Activated CD4-positive, alpha-beta T cell treated with anti-CD3 and anti-CD28 coated beads, Interleukin-2, amount 10 ng/mL, durations not matched to agents 24 days and 14 days (primary cell): ENCODE results near the gene DIP2C. TPM values are rescaled to one million over a fixed set of nuclear protein-coding genes. Genes with fewer than 3 reads are reported as not detected.
A peak's percentile ranks its signal among the peaks of the same experiment; 100 is the strongest.

Experiments
- DNase-seq: peaks from one replicate; pipeline ENCODE4 v3.0.0; 2022
- H3K27ac Mint-ChIP-seq: one replicate; pipeline ENCODE4 v1.8.0; 2022; ENCODE audit warnings: mild to moderate bottlenecking, mixed read lengths
- H3K27me3 Mint-ChIP-seq: one replicate; pipeline ENCODE4 v1.8.0; 2022; ENCODE audit warnings: mixed read lengths
- H3K36me3 Mint-ChIP-seq: one replicate; pipeline ENCODE4 v1.8.0; 2022; ENCODE audit warnings: low read depth, mild to moderate bottlenecking, mixed read lengths
- H3K4me1 Mint-ChIP-seq: one replicate; pipeline ENCODE4 v1.8.0; 2021; ENCODE audit warnings: mixed read lengths
- H3K4me3 Mint-ChIP-seq: one replicate; pipeline ENCODE4 v1.8.0; 2022; ENCODE audit warnings: mild to moderate bottlenecking, moderate library complexity, mixed read lengths
- H3K9me3 Mint-ChIP-seq: one replicate; pipeline ENCODE4 v1.8.0; 2021; ENCODE audit warnings: mixed read lengths
- intact Hi-C: fragments of 100-400 bp; cut with micrococcal nuclease; formaldehyde crosslinking; loops from one replicate; pipeline ENCODE4 v1.15.1; 2023
- total RNA-seq: library from RNA; stranded (reverse); gene quantifications from 2 replicates; pipeline ENCODE4 v1.2.3, GENCODE V29; 2022

DIP2C gene
- total RNA-seq, 1 donor from 2014 or later = 1.4 TPM

- H3K36me3 Mint-ChIP-seq = peaks cover 11% of the 10 kb centered on the region
- H3K4me3 Mint-ChIP-seq = no peak overlapping the region
- peaks cover 13% of the 10 kb centered on the region for H3K9me3 Mint-ChIP-seq
- DNase-seq = no peak
- H3K27ac Mint-ChIP-seq = no peak overlapping the region
- H3K4me1 Mint-ChIP-seq = peaks cover 3% of the 10 kb centered on the region
- intact Hi-C loops = no loop called here
- no peaks in the 10 kb centered on the region for H3K27me3 Mint-ChIP-seq
These were observed 213.6 kb downstream of the DIP2C start for GRCh38 chr10:475709-476454.

GRCh38 chr10:474946-475345 lies 214.5 kb downstream of the DIP2C start:
- intact Hi-C loops = no loop called here
- H3K4me1 Mint-ChIP-seq = peaks cover 9% of the 10 kb centered on the region
- peaks cover 13% of the 10 kb centered on the region for H3K36me3 Mint-ChIP-seq
- no peak overlapping the region for H3K4me3 Mint-ChIP-seq
- H3K27ac Mint-ChIP-seq = no peak overlapping the region
- H3K27me3 Mint-ChIP-seq = peaks cover 2% of the 10 kb centered on the region
- peaks cover 13% of the 10 kb centered on the region for H3K9me3 Mint-ChIP-seq
- DNase-seq = no peak

DNA sequence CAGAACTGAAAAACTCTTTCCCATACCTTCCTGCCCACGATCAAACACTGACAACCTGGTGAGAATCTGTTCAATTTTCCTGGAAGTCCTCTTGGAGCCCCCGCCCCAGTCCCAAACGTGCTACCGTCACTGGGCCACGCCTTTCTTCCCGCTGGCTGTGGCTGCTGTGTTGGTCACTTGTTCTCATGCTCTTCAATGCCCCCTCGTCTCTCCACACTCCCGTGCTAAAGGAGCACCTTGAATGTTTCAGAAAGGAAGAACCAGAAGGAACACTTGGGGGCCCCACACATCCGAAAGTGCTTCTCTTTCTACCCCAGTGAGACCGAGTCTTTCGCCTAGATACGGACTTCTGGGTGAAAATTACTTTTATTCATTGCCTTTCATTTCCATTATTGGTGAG lies 215.1 kb downstream of the DIP2C start:
- Mint-ChIP-seq H3K9me3 (peaks cover 13% of the 10 kb centered on the region), H3K27me3 (peaks cover 2% of the 10 kb centered on the region), H3K27ac (no peak overlapping the region), H3K4me3 (no peak overlapping the region), H3K36me3 (peaks cover 14% of the 10 kb centered on the region), H3K4me1 (peaks cover 12% of the 10 kb centered on the region)
- no peak for DNase-seq
- intact Hi-C loops = no loop called here

GRCh38 chr10:472241-472910 lies 217.1 kb downstream of the DIP2C start:
- intact Hi-C loops = no loop called here
- no peak for DNase-seq
- Mint-ChIP-seq H3K36me3 (peaks cover 7% of the 10 kb centered on the region), H3K27ac (no peak overlapping the region), H3K27me3 (peaks cover 2% of the 10 kb centered on the region), H3K4me3 (no peak overlapping the region), H3K9me3 (peaks cover 5% of the 10 kb centered on the region), H3K4me1 (peaks cover 12% of the 10 kb centered on the region)

DNA sequence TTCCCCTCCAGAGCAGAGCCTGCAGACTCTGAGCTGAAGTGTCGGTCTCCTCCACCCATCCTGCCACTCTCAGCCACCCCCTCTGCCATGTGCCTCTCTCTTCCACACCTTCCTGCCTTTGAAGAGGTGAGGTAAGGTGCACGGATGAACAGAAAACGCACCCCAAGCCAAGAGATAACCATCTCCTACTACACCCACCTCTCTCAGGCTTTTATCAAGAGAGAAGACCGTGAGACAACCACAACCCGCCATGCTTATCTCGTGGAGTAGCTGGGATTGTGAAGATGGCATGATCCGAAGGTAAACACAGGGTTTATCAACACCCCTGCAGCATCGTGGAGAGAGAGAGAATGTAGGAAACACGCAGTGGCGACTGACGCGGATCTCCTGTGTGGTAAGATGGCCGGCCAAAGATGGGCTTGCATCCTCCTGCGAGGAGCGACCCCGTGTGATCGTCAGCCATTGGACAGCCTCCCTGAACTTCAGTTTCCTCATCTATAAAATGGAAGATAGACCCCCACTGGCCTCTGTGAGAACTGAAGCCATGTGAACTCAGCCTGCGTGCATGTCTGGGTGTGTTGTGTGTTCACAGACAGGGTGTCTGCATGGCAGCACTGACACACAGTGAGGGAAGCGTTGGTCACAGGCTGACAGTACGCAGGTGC lies 219.0 kb downstream of the DIP2C start:
- DNase-seq = no peak
- H3K4me3 Mint-ChIP-seq = peak overlapping the region; percentile 50
- H3K27me3 Mint-ChIP-seq = peaks cover 2% of the 10 kb centered on the region
- H3K4me1 Mint-ChIP-seq = peaks cover 9% of the 10 kb centered on the region
- H3K36me3 Mint-ChIP-seq = peaks cover 3% of the 10 kb centered on the region
- H3K9me3 Mint-ChIP-seq = no peaks in the 10 kb centered on the region
- intact Hi-C loops = no loop called here
- H3K27ac Mint-ChIP-seq = peak overlapping the region; percentile 34

GRCh38 chr10:469947-470338 lies 219.5 kb downstream of the DIP2C start:
- Mint-ChIP-seq H3K4me1 (peaks cover 9% of the 10 kb centered on the region), H3K27ac (no peak overlapping the region), H3K27me3 (peaks cover 2% of the 10 kb centered on the region), H3K9me3 (no peaks in the 10 kb centered on the region), H3K36me3 (peaks cover 3% of the 10 kb centered on the region), H3K4me3 (no peak overlapping the region)
- intact Hi-C loops = no loop called here
- DNase-seq = no peak

- H3K27me3 Mint-ChIP-seq = peaks cover 15% of the 10 kb centered on the region
- intact Hi-C loops = no loop called here
- H3K4me1 Mint-ChIP-seq = peaks cover 2% of the 10 kb centered on the region
- H3K27ac Mint-ChIP-seq = no peak overlapping the region
- no peak overlapping the region for H3K4me3 Mint-ChIP-seq
- peaks cover 13% of the 10 kb centered on the region for H3K9me3 Mint-ChIP-seq
- peaks cover 1% of the 10 kb centered on the region for H3K36me3 Mint-ChIP-seq
- DNase-seq = no peak
These were observed 229.7 kb downstream of the DIP2C start for GRCh38 chr10:459743-460142.

DNA sequence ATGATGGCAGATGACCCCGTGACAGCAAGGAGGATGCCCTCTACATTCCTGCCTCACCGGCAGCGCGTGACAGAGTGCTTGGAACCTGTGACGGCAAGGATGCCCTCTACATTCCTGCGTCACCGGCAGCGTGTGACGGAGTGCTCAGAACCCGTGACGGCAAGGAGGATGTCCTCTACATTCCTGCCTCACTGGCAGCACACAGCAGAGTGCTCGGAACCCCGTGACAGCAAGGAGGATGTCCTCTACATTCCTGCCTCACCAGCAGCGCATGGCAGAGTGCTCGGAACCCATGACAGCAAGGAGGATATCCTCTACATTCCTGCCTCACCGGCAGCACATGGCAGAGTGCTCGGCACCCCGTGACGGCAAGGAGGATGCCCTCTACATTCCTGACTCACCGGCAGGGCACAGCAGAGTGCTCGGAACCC lies 231.0 kb downstream of the DIP2C start:
- Mint-ChIP-seq H3K27me3 (peaks cover 16% of the 10 kb centered on the region), H3K4me1 (peaks cover 2% of the 10 kb centered on the region), H3K36me3 (no peaks in the 10 kb centered on the region), H3K4me3 (no peak overlapping the region), H3K27ac (no peak overlapping the region), H3K9me3 (peaks cover 8% of the 10 kb centered on the region)
- DNase-seq = no peak
- intact Hi-C loops = no loop called here

- intact Hi-C loops = no loop called here
- Mint-ChIP-seq H3K27ac (no peak overlapping the region), H3K27me3 (peaks cover 19% of the 10 kb centered on the region), H3K4me1 (peaks cover 5% of the 10 kb centered on the region), H3K36me3 (no peaks in the 10 kb centered on the region), H3K4me3 (no peak overlapping the region), H3K9me3 (peaks cover 3% of the 10 kb centered on the region)
- DNase-seq = no peak
These were observed 233.0 kb downstream of the DIP2C start for GRCh38 chr10:456486-456885.

- Mint-ChIP-seq H3K4me3 (no peak overlapping the region), H3K36me3 (no peaks in the 10 kb centered on the region), H3K27me3 (peaks cover 13% of the 10 kb centered on the region), H3K4me1 (peaks cover 18% of the 10 kb centered on the region), H3K9me3 (no peaks in the 10 kb centered on the region), H3K27ac (no peak overlapping the region)
- no peak for DNase-seq
- intact Hi-C loops = no loop called here
These were observed 234.6 kb downstream of the DIP2C start for GRCh38 chr10:454860-455259.

- no peaks in the 10 kb centered on the region for H3K9me3 Mint-ChIP-seq
- no peak overlapping the region for H3K4me3 Mint-ChIP-seq
- peaks cover 13% of the 10 kb centered on the region for H3K27me3 Mint-ChIP-seq
- DNase-seq = no peak
- peaks cover 18% of the 10 kb centered on the region for H3K4me1 Mint-ChIP-seq
- intact Hi-C loops = no loop called here
- no peaks in the 10 kb centered on the region for H3K36me3 Mint-ChIP-seq
- H3K27ac Mint-ChIP-seq = no peak overlapping the region
These were observed 235.8 kb downstream of the DIP2C start for GRCh38 chr10:453647-454046.

- no peaks in the 10 kb centered on the region for H3K36me3 Mint-ChIP-seq
- H3K27ac Mint-ChIP-seq = no peak overlapping the region
- peaks cover 18% of the 10 kb centered on the region for H3K4me1 Mint-ChIP-seq
- no peak overlapping the region for H3K4me3 Mint-ChIP-seq
- intact Hi-C loops = no loop called here
- no peaks in the 10 kb centered on the region for H3K9me3 Mint-ChIP-seq
- DNase-seq = no peak
- peaks cover 13% of the 10 kb centered on the region for H3K27me3 Mint-ChIP-seq
These were observed 236.7 kb downstream of the DIP2C start for GRCh38 chr10:452512-453426.

- Mint-ChIP-seq H3K27me3 (peaks cover 13% of the 10 kb centered on the region), H3K36me3 (no peaks in the 10 kb centered on the region), H3K9me3 (no peaks in the 10 kb centered on the region), H3K27ac (no peak overlapping the region), H3K4me1 (peaks cover 18% of the 10 kb centered on the region), H3K4me3 (no peak overlapping the region)
- DNase-seq = no peak
- intact Hi-C loops = no loop called here
These were observed 237.6 kb downstream of the DIP2C start for GRCh38 chr10:451856-452255.
